ENCODE results near the gene ZNF827. TPM values are rescaled to one million over a fixed set of nuclear protein-coding genes. Genes with fewer than 3 reads are reported as not detected.

ZNF827 gene
- total RNA-seq, 1 donor from 2014 or later, result 4.9 TPM

Other genes starting within 250 kb of the ZNF827 start
- 19.6 TPM for gene LSM6, start 236.9 kb upstream of the ZNF827 start, total RNA-seq

Measured in esophagus mucosa (tissue), 1 donor.